NT2/D1 (cell line): ENCODE results near the gene COX8A.

Experiments used
- DNase-seq: peaks from one replicate; pipeline ENCODE4 v3.0.0-alpha.2; 2011; ENCODE audit warnings: low read depth, low spot score
- H3K27me3 ChIP-seq: 2 replicates; pipeline ENCODE4 v1.6.0; 2011; ENCODE audit warnings: mild to moderate bottlenecking; ENCODE audit not compliant: insufficient read length, insufficient read depth
- H3K36me3 ChIP-seq: 2 replicates; pipeline ENCODE4 v1.6.1; 2011; ENCODE audit warnings: mild to moderate bottlenecking, low read length, mixed read lengths; ENCODE audit not compliant: insufficient read depth, insufficient read length
- H3K4me1 ChIP-seq: 2 replicates; pipeline ENCODE4 v1.5.1; 2011; ENCODE audit not compliant: insufficient read depth, insufficient read length
- H3K4me3 ChIP-seq: 2 replicates; pipeline ENCODE4 v1.5.1; 2011; ENCODE audit warnings: low read depth; ENCODE audit not compliant: insufficient read length
- H3K9ac ChIP-seq: 2 replicates; pipeline ENCODE4 v1.6.0; 2011; ENCODE audit warnings: low read depth; ENCODE audit not compliant: insufficient read length
- H3K9me3 ChIP-seq: 2 replicates; pipeline ENCODE4 v1.5.1; 2011; ENCODE audit warnings: mild to moderate bottlenecking, low read length; ENCODE audit not compliant: insufficient read depth
- SUZ12 ChIP-seq: IDR thresholded peaks from 2 replicates; pipeline ENCODE4 v1.6.1; 2011; ENCODE audit not compliant: insufficient read length, insufficient read depth; ENCODE audit errors: extremely low read depth
- YY1 ChIP-seq: IDR thresholded peaks from 2 replicates; pipeline ENCODE4 v1.6.1; 2011; ENCODE audit not compliant: insufficient read length, insufficient read depth
- ZNF274 ChIP-seq: IDR thresholded peaks from 2 replicates; pipeline ENCODE4 v1.6.1; 2011; ENCODE audit warnings: mild to moderate bottlenecking, low read depth, low read length

Gene COX8A

DNA sequence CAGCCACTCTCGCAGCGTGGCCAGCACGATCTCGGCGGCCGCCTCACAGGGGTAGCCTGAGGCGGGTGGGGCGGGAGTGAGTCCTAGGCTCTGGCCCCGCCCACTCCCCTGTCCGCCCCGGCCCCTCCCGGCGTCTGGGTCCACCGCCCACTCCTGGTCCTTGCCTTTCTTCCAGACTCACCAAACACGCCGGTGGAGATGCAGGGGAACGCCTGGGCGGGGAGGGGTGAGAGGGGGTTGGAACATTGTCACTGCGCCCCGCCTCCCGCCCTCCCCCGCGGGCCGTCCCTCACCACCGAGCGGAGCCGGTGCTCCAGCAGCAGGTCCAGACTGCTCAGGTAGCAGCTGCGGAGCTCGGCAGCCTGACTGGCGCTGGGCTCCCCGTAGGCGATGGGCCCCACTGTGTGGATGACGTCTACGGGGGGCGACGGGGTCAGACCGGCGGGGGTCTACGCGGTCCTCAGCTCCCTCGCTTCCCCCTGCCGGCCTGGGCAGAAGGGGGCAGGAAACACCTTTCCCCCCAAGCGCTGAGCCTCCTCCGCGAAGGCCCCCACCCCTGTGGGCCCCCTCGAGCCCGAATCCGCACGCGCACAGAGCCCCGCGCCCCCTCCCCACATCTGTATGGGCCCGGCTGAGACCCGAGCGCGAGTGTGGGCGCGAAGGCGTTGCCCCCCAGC lies 25.1 kb downstream of the COX8A start:
- peak; percentile 61 for DNase-seq
- no peaks in the 10 kb centered on the region for H3K9me3 ChIP-seq
- H3K27me3 ChIP-seq, result peaks cover 10% of the 10 kb centered on the region
- TF ChIP-seq YY1, result no peak
- TF ChIP-seq SUZ12, result no peak
- TF ChIP-seq ZNF274, result no peak
- H3K36me3 ChIP-seq, result peaks cover 36% of the 10 kb centered on the region
- peak overlapping the region; percentile 49 for H3K4me3 ChIP-seq
- H3K9ac ChIP-seq, result peak overlapping the region; percentile 80
- H3K4me1 ChIP-seq, result peaks cover 29% of the 10 kb centered on the region

DNA sequence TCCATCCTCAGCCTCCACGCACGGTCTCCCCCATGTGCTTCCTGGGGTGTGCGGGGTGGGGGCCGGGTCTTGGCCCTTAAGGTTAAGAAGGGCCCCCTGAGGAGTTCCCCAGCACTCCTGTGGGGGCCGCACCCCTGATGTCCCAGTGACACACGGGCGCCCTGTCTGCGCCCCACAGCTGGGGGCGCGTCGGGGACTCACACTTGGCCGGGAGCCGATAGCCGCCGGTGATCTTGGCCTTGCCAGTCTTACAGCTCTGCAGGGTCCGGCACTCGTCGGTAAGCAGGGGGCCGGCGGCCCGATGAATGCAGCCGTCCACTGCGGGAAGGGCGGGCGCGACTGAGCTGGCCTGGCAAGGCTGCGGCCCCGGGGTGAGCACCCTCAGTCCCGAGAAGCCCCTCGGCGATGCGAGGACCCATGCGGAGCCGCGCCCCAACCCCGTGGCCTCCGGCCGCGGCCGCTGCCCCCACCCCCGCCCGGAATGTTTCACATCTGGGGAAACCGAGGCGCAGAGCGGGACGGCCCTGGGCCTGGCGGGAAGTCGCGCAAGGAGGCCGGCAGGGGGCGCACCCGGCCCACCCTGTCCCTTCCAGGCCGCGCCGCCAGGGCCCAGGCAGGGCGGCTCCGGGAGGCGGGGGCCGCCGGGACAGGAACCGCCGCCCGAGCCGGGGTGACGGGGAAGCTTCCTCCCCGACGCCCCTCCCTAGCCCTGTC lies 25.8 kb downstream of the COX8A start:
- Histone ChIP-seq H3K4me3 (peak overlapping the region; percentile 30), H3K4me1 (peaks cover 29% of the 10 kb centered on the region), H3K27me3 (peaks cover 11% of the 10 kb centered on the region), H3K9me3 (no peaks in the 10 kb centered on the region), H3K9ac (peak overlapping the region; percentile 76), H3K36me3 (peaks cover 29% of the 10 kb centered on the region)
- no peak for TF ChIP-seq SUZ12
- TF ChIP-seq YY1, result no peak
- TF ChIP-seq ZNF274, result no peak
- peak; percentile 76 for DNase-seq

DNA sequence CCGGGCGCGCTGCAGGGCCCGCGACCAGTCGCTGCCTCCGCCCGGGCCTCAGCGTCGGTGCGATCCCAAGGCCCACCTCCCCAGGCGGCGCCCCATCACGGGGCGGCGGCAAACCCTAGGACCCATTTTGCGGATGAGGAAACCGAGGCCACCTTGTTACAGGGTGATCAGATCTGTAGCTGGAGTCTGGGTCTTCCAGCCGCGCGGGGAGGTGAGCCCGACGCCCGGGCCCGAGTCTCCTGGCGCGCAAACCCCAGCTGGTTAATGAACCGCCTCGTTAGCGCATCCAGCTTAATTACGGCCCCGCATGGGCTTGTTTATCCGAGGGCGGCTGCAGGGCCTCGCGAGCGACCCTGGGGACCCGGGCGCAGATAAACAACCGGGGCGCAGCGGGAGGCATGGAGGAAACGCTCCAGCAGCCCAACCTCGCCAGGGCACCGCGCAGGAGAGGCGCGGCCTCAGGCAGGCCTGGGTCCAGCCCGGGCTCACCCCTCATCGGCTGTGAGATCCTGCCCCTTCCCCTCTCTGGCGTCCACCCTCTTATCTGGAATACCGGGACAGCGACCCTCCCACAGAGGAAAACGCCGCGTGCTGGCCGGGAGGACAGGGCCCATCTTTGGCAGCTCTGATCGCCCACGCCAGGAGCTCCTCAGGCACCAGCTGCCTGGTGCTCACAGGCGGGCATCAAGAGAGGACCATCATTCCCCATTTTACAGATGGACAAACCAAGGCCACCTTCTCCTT lies 26.5 kb downstream of the COX8A start:
- H3K9ac ChIP-seq, result peak overlapping the region; percentile 76
- no peak for DNase-seq
- H3K27me3 ChIP-seq, result peaks cover 19% of the 10 kb centered on the region
- H3K9me3 ChIP-seq, result no peaks in the 10 kb centered on the region
- no peak overlapping the region for H3K4me3 ChIP-seq
- H3K36me3 ChIP-seq, result peaks cover 23% of the 10 kb centered on the region
- H3K4me1 ChIP-seq, result peaks cover 29% of the 10 kb centered on the region
- TF ChIP-seq ZNF274, result no peak
- TF ChIP-seq SUZ12, result no peak
- no peak for TF ChIP-seq YY1

DNA sequence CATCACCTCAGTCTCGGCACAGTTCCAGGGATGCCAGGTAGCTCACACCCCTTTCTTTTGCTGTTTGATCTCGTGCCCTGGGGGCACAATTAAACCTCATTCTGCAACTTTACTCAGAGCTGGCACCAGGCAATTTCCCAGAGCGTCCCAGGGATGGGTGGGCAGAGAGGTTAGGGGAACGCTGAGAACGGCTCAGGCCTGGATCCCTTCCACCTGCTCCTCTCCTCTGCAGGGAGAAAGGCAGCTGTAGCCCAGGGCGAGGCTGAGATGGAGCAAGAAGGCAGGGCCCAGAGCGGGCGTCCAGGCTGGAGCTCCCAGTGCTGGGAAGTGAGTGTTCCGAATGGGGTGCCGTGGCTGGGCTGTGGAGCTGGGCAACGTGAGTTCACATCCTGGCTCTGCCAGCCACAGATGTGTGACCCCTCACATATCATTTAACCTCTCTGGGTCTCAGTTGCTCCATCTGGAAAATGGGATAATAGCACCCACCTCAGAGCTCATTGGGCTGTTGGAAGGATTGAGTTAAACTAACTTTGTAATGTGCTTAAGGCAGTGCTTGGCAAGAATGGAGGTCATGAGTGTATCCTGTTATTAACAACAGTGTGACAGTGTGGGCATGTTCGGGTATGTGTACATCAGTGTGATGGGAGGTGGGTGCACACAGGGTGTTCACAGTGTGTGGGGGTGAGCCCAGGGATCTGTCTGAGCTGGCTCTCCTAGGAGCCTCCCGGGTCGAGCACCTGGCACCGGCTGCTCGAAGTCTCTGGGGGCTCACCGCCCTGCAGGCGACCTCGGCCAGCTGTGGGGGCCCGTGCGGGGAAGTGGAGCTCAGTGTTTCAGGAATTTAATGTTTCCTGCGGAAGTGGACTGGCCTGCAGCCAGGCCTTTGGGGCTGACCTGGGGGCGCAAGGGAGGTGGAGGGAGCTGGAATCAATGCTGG lies 27.3 kb downstream of the COX8A start:
- H3K4me3 ChIP-seq, result no peak overlapping the region
- peaks cover 15% of the 10 kb centered on the region for H3K36me3 ChIP-seq
- no peaks in the 10 kb centered on the region for H3K9me3 ChIP-seq
- no peak for DNase-seq
- TF ChIP-seq ZNF274, result no peak
- no peak for TF ChIP-seq YY1
- no peak for TF ChIP-seq SUZ12
- peaks cover 33% of the 10 kb centered on the region for H3K4me1 ChIP-seq
- H3K9ac ChIP-seq, result no peak overlapping the region
- H3K27me3 ChIP-seq, result peaks cover 27% of the 10 kb centered on the region

DNA sequence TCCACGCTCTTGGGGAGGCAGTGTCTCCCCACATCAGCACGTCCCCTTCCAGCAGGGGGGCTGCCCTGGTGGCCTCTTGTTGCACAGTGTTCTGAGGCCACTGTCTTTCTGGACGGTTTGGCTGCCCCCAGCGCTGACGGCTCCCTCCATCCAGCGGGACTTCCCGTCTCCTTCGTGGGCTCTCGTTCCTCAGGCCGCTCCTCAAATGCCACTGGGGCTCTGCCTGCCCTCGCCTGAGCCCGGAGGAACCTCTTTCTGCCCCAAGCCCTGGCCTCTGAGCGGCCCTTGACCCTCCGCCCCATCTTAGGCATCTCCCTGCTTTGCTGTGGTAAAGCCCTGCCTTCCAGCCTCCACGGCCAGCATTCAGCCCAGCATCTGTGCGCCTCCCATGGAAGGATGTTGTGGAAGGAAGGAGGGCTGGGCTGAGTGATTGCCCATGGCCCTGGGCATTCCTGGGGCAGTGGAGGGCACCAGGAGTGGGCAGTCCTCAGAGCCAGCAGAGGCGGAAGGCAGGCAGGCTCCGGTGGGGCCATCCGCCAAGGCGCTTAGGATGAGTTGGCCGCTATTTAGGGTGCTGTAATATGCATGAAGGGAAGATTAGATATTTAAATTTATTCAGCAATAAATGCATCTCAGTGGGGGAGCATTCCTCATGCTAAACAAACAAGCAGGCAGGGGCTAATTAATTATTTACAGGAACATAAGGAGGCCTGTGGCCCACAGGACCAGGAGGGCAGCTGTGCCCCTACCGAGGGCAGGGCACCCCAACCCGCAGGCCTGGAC lies 29.6 kb downstream of the COX8A start:
- Histone ChIP-seq H3K4me1 (peaks cover 28% of the 10 kb centered on the region), H3K27me3 (peaks cover 49% of the 10 kb centered on the region), H3K4me3 (no peak overlapping the region), H3K9ac (no peak overlapping the region), H3K36me3 (no peaks in the 10 kb centered on the region), H3K9me3 (no peaks in the 10 kb centered on the region)
- DNase-seq, result no peak
- no peak for TF ChIP-seq ZNF274
- no peak for TF ChIP-seq SUZ12
- TF ChIP-seq YY1, result no peak

DNA sequence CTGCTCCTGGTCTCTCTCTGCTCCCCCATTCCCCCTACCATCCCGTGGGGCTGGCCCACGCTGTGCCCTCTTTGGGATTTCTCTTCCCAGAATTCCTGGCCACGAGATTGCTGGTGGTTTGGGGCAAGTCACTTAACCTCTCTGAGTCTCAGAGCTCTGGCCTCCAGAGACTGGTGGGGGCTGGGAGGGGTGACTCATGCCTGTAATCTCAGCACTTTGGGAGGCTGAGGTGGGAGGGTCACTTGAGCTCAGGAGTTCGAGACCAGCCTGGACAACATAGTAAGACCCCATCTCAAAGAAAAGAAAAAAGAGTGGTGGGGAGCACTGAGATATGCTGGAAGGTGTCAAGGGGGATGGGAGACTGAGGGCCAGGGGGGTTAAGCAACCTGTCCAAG lies 30.2 kb downstream of the COX8A start:
- H3K9ac ChIP-seq, result no peak overlapping the region
- peaks cover 28% of the 10 kb centered on the region for H3K4me1 ChIP-seq
- TF ChIP-seq YY1 (no peak), SUZ12 (no peak), ZNF274 (no peak)
- H3K36me3 ChIP-seq, result no peaks in the 10 kb centered on the region
- peaks cover 55% of the 10 kb centered on the region for H3K27me3 ChIP-seq
- H3K9me3 ChIP-seq, result no peaks in the 10 kb centered on the region
- H3K4me3 ChIP-seq, result no peak overlapping the region
- DNase-seq, result no peak
